ENCODE results near the gene GTF2B.
"Not testable (repeated sequence)": the region's sequence is repeated elsewhere in the genome, so short reads cannot be mapped to it uniquely, and the experiment has no call there.

GTF2B gene

GRCh38 chr1:88847643-88848042 is 43.7 kb downstream of the GTF2B start:
- no peak for DNase-seq (ENCODE audit: low read depth)
- H3K4me3 ChIP-seq (ENCODE audit: low read depth, low read length): no peak overlapping the region
- in situ Hi-C loops (cut with HindIII; ENCODE audit: low sequenced_read_pairs): no loop called here
- no peak for TF ChIP-seq CTCF (IDR thresholded peaks at IDR 0.05; ENCODE audit: low read depth, low read length, missing control alignments)

DNA sequence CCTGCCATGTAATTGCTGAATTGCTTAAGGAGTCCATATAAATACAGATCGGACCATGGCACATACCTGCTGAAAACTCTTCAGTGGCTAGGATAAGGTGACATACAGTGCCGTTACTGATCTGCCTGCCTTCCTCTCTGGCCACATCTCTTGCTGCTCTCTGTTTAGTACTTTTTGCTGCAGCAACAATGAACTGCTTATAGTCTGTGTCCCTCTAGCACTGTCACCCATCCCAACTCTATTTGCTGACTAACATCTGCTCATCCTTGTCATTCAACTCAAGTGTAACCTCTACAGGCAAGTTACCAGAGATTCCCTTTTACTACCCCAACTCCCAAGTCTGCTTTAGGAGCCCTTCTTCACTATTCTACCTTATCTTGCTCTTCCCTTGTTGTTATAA is 65.6 kb downstream of the GTF2B start:
- no peak for TF ChIP-seq CTCF (IDR thresholded peaks at IDR 0.05; ENCODE audit: low read depth, low read length, missing control alignments)
- DNase-seq (ENCODE audit: low read depth): no peak
- no peak overlapping the region for H3K4me3 ChIP-seq (ENCODE audit: low read depth, low read length)
- in situ Hi-C loops (cut with HindIII; ENCODE audit: low sequenced_read_pairs): no loop called here

GRCh38 chr1:88819642-88820041 is 71.7 kb downstream of the GTF2B start:
- H3K4me3 ChIP-seq (ENCODE audit: low read depth, low read length); in situ Hi-C loops (cut with HindIII; ENCODE audit: low sequenced_read_pairs): not testable (repeated sequence)

GRCh38 chr1:88813471-88813870 is 77.9 kb downstream of the GTF2B start:
- in situ Hi-C loops (cut with HindIII; ENCODE audit: low sequenced_read_pairs): no loop called here
- H3K4me3 ChIP-seq (ENCODE audit: low read depth, low read length): no peak overlapping the region
- DNase-seq (ENCODE audit: low read depth): no peak
- TF ChIP-seq CTCF (IDR thresholded peaks at IDR 0.05; ENCODE audit: low read depth, low read length, missing control alignments): no peak

More at GRCh38 chr1:88819642-88820041, 71.7 kb downstream of the GTF2B start:
- not testable (repeated sequence) for DNase-seq (ENCODE audit: low read depth)

- no peak for DNase-seq (ENCODE audit: low read depth)
- TF ChIP-seq CTCF (IDR thresholded peaks at IDR 0.05; ENCODE audit: low read depth, low read length, missing control alignments): no peak
- in situ Hi-C loops (cut with HindIII; ENCODE audit: low sequenced_read_pairs): no loop called here
- H3K4me3 ChIP-seq (ENCODE audit: low read depth, low read length): no peak overlapping the region
Observed at GRCh38 chr1:88812366-88812765, 79.0 kb downstream of the GTF2B start.

- in situ Hi-C loops (cut with HindIII; ENCODE audit: low sequenced_read_pairs): no loop called here
- H3K4me3 ChIP-seq (ENCODE audit: low read depth, low read length): no peak overlapping the region
- no peak for TF ChIP-seq CTCF (IDR thresholded peaks at IDR 0.05; ENCODE audit: low read depth, low read length, missing control alignments)
- no peak for DNase-seq (ENCODE audit: low read depth)
Observed at GRCh38 chr1:88803444-88803843, 87.9 kb downstream of the GTF2B start.

DNA sequence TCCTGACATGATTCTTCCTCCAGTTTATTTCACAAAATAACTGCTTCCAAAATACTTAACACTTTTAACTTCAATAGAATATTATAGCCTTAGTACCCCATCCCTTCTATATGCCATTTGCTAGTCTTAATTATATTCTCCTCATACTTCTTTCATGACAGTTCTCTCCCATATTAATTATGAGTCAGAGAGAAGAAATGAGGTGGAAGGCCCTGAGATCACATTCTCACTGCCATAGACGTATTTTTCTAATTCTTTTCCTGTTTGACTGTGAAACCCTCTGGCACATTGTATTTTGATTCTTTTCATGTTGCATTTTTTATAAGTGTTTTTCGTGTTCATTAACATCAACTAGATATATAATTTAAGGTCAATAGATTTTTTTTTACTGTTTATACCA is 88.4 kb downstream of the GTF2B start:
- in situ Hi-C loops (cut with HindIII; ENCODE audit: low sequenced_read_pairs): no loop called here
- no peak overlapping the region for H3K4me3 ChIP-seq (ENCODE audit: low read depth, low read length)
- DNase-seq (ENCODE audit: low read depth): peak; percentile 31
- TF ChIP-seq CTCF (IDR thresholded peaks at IDR 0.05; ENCODE audit: low read depth, low read length, missing control alignments): no peak

All from astrocyte of the cerebellum (primary cell).